ENCODE results near the gene PLD1.

GRCh38 chr3:171804618-171805389, 5.5 kb downstream of the PLD1 start:
- TF ChIP-seq CTCF (IDR thresholded peaks at IDR 0.05) (no peak), EZH2phosphoT487 (IDR thresholded peaks at IDR 0.05) (no peak)
